Measurements from ENCODE around the gene PI16.

DNA sequence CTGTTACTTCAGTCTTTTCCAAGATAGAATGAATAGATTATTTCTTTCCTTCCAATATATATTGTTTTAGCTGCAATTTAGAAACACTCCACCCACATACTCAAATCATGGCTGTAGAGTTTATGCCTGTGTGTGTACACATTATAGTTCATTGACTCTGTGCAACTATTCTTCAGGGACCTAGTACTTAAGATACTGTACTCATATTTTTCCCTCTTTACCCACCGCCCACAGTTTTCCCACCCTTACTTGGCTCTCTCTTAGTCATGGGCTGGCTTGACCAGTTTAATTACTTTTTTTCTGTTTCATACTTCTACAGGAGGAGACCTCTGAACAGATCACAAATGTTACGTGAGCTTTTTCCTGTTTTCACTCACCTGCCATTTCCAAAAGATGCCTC, 38.4 kb upstream of the PI16 start:
- TF ChIP-seq, protein P1, sequence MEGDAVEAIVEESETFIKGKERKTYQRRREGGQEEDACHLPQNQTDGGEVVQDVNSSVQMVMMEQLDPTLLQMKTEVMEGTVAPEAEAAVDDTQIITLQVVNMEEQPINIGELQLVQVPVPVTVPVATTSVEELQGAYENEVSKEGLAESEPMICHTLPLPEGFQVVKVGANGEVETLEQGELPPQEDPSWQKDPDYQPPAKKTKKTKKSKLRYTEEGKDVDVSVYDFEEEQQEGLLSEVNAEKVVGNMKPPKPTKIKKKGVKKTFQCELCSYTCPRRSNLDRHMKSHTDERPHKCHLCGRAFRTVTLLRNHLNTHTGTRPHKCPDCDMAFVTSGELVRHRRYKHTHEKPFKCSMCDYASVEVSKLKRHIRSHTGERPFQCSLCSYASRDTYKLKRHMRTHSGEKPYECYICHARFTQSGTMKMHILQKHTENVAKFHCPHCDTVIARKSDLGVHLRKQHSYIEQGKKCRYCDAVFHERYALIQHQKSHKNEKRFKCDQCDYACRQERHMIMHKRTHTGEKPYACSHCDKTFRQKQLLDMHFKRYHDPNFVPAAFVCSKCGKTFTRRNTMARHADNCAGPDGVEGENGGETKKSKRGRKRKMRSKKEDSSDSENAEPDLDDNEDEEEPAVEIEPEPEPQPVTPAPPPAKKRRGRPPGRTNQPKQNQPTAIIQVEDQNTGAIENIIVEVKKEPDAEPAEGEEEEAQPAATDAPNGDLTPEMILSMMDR (IDR thresholded peaks at IDR 0.05), result no peak
- TF ChIP-seq ZFX (IDR thresholded peaks at IDR 0.05; ENCODE audit: borderline replicate concordance), result no peak

Data from 22Rv1 (cell line).